Measurements from ENCODE around the gene SMIM29. TPM values are rescaled to one million over a fixed set of nuclear protein-coding genes. Genes with fewer than 3 reads are reported as not detected.

Gene SMIM29
- total RNA-seq, 1 donor from 2014 or later, result 33.2 TPM

- TF ChIP-seq CTCF (IDR thresholded peaks at IDR 0.05; ENCODE audit: insufficient read depth, low read length, poor library complexity, severe bottlenecking), result no peak
- no peak for DNase-seq (ENCODE audit: low read depth)
- H3K36me3 ChIP-seq (ENCODE audit: control insufficient read depth, insufficient read depth, low read length), result no peaks in the 10 kb centered on the region
- no peak overlapping the region for H3K4me3 ChIP-seq (ENCODE audit: low read depth, low read length)
- no peaks in the 10 kb centered on the region for H3K27me3 ChIP-seq (ENCODE audit: control insufficient read depth, insufficient read depth, low read length)
Observed at GRCh38 chr6:34230653-34231371, 18.0 kb downstream of the SMIM29 start.

DNA sequence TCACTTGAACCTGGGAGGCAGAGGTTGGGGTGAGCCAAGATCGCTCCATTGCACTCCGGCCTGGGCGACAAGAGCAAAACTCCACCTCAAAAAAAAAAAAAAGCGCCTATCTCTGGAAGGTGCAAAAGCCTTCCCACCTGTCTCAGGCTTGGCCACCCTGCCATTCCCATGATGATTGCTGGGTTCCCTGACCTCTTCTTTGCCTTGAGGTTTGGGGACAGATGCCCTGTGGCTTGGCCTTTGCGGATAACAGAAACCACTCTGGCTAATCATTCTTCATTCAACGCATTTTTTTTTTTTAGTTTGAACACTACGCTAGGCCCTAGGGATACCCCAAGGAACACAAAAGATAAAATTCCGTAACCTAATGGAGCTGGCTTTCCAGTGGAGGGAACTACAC lies 18.9 kb downstream of the SMIM29 start:
- H3K36me3 ChIP-seq (ENCODE audit: control insufficient read depth, insufficient read depth, low read length), result no peaks in the 10 kb centered on the region
- no peaks in the 10 kb centered on the region for H3K27me3 ChIP-seq (ENCODE audit: control insufficient read depth, insufficient read depth, low read length)
- DNase-seq (ENCODE audit: low read depth), result no peak
- TF ChIP-seq CTCF (IDR thresholded peaks at IDR 0.05; ENCODE audit: insufficient read depth, low read length, poor library complexity, severe bottlenecking), result no peak
- H3K4me3 ChIP-seq (ENCODE audit: low read depth, low read length), result no peak overlapping the region

DNA sequence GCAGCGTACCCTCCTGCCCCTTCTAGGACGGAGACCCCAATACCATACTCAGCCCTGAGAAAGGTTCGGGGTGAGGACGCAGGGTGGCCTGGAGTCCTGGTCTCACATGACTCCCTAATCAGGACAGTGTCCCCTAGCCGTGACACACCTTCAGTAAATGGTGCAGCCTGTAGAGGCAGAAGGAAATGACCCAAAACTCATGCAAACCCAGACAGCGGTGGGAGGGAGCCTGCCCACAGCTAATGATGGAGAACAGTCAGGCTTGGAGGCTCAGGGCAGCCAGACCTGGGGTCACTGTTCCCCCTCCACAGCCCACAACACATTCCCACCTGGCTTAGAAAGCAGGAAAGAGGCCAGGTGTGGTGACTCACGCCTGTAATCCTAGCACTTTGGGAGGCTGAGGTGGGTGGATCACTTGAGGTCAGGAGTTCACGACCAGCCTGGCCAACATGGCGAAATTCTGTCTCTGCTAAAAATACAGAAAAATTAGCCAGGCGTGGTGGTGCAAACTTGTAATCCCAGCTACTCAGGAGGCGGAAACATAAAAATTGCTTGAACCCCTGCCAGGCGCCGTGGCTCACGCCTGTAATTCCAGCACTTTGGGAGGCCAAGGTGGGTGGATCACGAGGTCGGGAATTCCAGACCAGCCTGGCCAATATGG lies 20.9 kb downstream of the SMIM29 start:
- Histone ChIP-seq H3K27me3 (ENCODE audit: control insufficient read depth, insufficient read depth, low read length) (no peaks in the 10 kb centered on the region), H3K36me3 (ENCODE audit: control insufficient read depth, insufficient read depth, low read length) (no peaks in the 10 kb centered on the region), H3K4me3 (ENCODE audit: low read depth, low read length) (no peak overlapping the region)
- no peak for TF ChIP-seq CTCF (IDR thresholded peaks at IDR 0.05; ENCODE audit: insufficient read depth, low read length, poor library complexity, severe bottlenecking)
- DNase-seq (ENCODE audit: low read depth), result peak; percentile 83

DNA sequence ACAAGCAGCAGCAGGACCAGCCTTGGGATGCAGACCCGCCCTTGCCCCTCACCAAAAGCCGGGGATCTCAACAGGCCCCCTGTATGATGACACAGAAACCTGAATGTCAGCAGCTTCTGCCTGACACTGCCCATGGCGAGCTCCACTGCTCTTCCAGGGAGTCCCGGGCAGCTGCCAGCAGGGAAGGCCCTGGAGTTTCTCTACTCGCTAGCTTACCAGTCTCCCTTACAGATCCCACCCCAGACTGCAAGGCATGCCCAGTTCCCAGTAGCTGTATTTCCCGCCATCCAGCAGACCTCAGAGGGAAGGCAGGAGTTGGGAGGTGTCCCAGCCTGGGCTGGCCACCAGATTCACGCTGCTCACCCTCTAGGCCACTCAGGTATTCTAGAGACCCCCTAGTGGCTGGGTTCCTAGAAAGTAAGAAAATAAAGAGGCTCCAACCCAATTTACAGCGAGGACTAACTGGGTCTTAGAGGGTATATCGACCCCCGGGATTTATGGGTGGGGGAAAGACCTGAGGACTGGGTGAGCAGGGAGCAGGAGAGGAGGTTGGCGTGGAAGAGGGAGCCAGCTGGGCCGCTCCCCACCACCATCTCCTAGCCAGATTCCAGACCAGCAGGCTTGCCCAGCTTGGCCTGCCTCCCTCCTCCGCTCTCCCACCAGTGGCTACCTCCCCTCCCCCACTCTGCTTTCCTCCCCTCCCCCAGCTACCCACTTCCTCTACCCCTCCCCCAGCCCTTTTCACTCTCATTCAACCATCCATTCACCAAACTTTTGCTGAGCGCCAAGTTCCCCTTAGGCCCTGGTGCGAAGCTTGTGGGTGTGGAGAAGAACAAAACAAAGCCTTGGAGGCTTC lies 21.8 kb downstream of the SMIM29 start:
- no peak for DNase-seq (ENCODE audit: low read depth)

GRCh38 chr6:34226066-34226465 lies 22.7 kb downstream of the SMIM29 start:
- H3K4me3 ChIP-seq (ENCODE audit: low read depth, low read length), result no peak overlapping the region
- H3K36me3 ChIP-seq (ENCODE audit: control insufficient read depth, insufficient read depth, low read length), result no peaks in the 10 kb centered on the region
- no peak for TF ChIP-seq CTCF (IDR thresholded peaks at IDR 0.05; ENCODE audit: insufficient read depth, low read length, poor library complexity, severe bottlenecking)
- DNase-seq (ENCODE audit: low read depth), result no peak
- H3K27me3 ChIP-seq (ENCODE audit: control insufficient read depth, insufficient read depth, low read length), result no peaks in the 10 kb centered on the region

More for the DNA sequence above, 21.8 kb downstream of the SMIM29 start:
- TF ChIP-seq CTCF (IDR thresholded peaks at IDR 0.05; ENCODE audit: insufficient read depth, low read length, poor library complexity, severe bottlenecking), result no peak
- H3K36me3 ChIP-seq (ENCODE audit: control insufficient read depth, insufficient read depth, low read length), result no peaks in the 10 kb centered on the region
- no peak overlapping the region for H3K4me3 ChIP-seq (ENCODE audit: low read depth, low read length)
- no peaks in the 10 kb centered on the region for H3K27me3 ChIP-seq (ENCODE audit: control insufficient read depth, insufficient read depth, low read length)

All from kidney epithelial cell (primary cell).